Lung (tissue), 12 donors: ENCODE data around the gene KSR1. TPM values are rescaled to one million over a fixed set of nuclear protein-coding genes. Genes with fewer than 3 reads are reported as not detected.

Experiments used
- ATAC-seq: fragments of 200-7000 bp; cut with Tn5 transposase; one replicate; pipeline ENCODE4 v1.9.1; 2020; ENCODE audit warnings: moderate number of reproducible peaks; ENCODE audit not compliant: insufficient read depth, low FRiP score
- DNase-seq, 3 donors: peaks; one replicate each; pipeline ENCODE4 v3.0.0-alpha.2; 2013 to 2017
- H3K27ac ChIP-seq, 2 donors: one replicate each; pipeline ENCODE4 v1.5.1; 2013; ENCODE audit warnings: mild to moderate bottlenecking in 2 of 2, moderate library complexity in 2 of 2, control low read depth in 1 of 2, inconsistent platforms in 1 of 2, low read depth in 1 of 2, low read length in 1 of 2
- H3K27me3 ChIP-seq, 3 donors: one replicate each; pipeline ENCODE4 v1.5.1; 2013; ENCODE audit warnings: low read length in 2 of 3; ENCODE audit not compliant: control insufficient read depth in 3 of 3, insufficient read depth in 3 of 3
- H3K36me3 ChIP-seq, 4 donors: one replicate each; pipeline ENCODE4 v1.5.1; 2013; ENCODE audit warnings: low read length in 4 of 4, mild to moderate bottlenecking in 1 of 4, moderate library complexity in 1 of 4; ENCODE audit not compliant: control insufficient read depth in 4 of 4, insufficient read depth in 4 of 4
- H3K4me1 ChIP-seq, 5 donors: one replicate each; pipeline ENCODE4 v1.5.1; 2013; ENCODE audit warnings: low read length in 5 of 5, mild to moderate bottlenecking in 2 of 5, moderate library complexity in 1 of 5; ENCODE audit not compliant: control insufficient read depth in 5 of 5, insufficient read depth in 5 of 5
- H3K4me3 ChIP-seq: one replicate; pipeline ENCODE4 v1.5.1; 2013; ENCODE audit warnings: mild to moderate bottlenecking, control low read depth, moderate library complexity
- H3K9ac ChIP-seq, 2 donors: one replicate each; pipeline ENCODE4 v1.5.1; 2013; ENCODE audit warnings: low read length in 2 of 2, control low read depth in 1 of 2; ENCODE audit not compliant: insufficient read depth in 1 of 2
- H3K9me3 ChIP-seq, 4 donors: one replicate each; pipeline ENCODE4 v1.5.1; 2013; ENCODE audit warnings: low read length in 3 of 4, mild to moderate bottlenecking in 1 of 4, moderate library complexity in 1 of 4; ENCODE audit not compliant: control insufficient read depth in 4 of 4, insufficient read depth in 3 of 4
- WGBS, 2 donors: extraction: QIAGEN DNeasy Blood & Tissue Kit; methylation state at CpG; one replicate each; pipeline ENCODE4 v1.1.7; 2013; 5-methylcytosine and 5-hydroxymethylcytosine counted together
- polyA plus RNA-seq, 2 donors: library from polyadenylated mRNA; stranded (reverse); fragments of 200-250 nt; gene quantifications; one replicate each; pipeline ENCODE4 v1.2.1, GENCODE V29; 2013
- total RNA-seq, 2 donors: library from RNA; depleted of rRNA in 1 of 2; stranded (reverse); fragments of >200 nt in 1 of 2; gene quantifications; one replicate each; pipeline ENCODE4 v1.2.1, GENCODE V29; 2014 to 2021
- TF ChIP-seq, protein P1 (sequence below): IDR thresholded peaks from 2 replicates; pipeline ENCODE4 v1.5.1; 2012; ENCODE audit warnings: mild to moderate bottlenecking; ENCODE audit errors: control extremely low read depth, extremely low read depth
- donor health status: control.
- donor health status: control.
- donor health status: Bipolar disorder and iron deficiency.
- donor health status: healthy.
- donor health status: DM: yes; HTN: yes; CAD: no.

Gene KSR1
- total and polyA plus RNA-seq, 4 donors: 26.8 to 70.0 (median 42.3) TPM

DNA sequence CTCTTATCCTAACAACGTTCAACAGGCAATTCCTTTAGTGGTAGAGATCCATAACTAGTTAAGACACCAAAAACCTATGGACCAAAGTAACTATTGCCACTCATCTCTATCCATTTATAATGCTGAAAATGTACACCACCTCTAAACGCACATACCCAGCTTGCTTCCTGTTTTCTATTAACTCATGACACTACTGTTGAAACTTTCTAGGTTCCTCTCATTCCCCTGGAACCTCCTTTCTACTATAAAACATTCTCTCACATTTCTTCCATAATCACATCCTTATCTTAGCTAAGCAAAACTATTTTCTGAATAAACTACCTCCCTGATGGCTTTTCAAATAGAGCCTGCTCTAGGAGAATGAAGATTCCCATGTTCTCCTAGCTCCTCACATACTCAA lies 42.9 kb upstream of the KSR1 start:
- H3K27me3 ChIP-seq: no peaks in the 10 kb centered on the region
- H3K36me3 ChIP-seq: no peaks in the 10 kb centered on the region
- DNase-seq: no peak
- ATAC-seq: no peak
- TF ChIP-seq, protein P1, sequence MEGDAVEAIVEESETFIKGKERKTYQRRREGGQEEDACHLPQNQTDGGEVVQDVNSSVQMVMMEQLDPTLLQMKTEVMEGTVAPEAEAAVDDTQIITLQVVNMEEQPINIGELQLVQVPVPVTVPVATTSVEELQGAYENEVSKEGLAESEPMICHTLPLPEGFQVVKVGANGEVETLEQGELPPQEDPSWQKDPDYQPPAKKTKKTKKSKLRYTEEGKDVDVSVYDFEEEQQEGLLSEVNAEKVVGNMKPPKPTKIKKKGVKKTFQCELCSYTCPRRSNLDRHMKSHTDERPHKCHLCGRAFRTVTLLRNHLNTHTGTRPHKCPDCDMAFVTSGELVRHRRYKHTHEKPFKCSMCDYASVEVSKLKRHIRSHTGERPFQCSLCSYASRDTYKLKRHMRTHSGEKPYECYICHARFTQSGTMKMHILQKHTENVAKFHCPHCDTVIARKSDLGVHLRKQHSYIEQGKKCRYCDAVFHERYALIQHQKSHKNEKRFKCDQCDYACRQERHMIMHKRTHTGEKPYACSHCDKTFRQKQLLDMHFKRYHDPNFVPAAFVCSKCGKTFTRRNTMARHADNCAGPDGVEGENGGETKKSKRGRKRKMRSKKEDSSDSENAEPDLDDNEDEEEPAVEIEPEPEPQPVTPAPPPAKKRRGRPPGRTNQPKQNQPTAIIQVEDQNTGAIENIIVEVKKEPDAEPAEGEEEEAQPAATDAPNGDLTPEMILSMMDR: no peak
- peaks cover 0 to 8% (median 0%) of the 10 kb centered on the region in 5 donors for H3K4me1 ChIP-seq
- no peak overlapping the region for H3K27ac ChIP-seq
- no peak overlapping the region for H3K9ac ChIP-seq
- WGBS, 2 donors: 37 to 42% methylated on average over 2 of the region's 2 CpGs
- no peaks in the 10 kb centered on the region for H3K9me3 ChIP-seq
- H3K4me3 ChIP-seq: no peak overlapping the region

DNA sequence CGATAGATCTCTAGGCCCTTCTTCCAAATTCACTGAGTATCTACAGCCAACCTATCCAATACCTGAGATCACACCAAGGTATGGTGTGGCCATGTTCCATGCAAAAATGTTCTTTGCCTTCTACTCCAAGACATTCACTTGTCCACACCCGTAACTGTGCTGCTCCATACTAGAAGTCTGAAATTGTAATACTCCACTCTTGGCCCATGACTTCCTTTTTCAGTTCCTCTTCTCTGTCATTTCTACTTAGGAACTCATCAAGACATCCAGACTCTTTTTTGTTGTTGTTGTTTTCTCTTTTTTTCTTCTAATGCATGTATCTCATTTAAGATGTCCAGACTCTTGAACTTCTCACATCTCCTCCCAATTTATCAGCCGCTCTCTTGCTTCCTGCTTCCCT lies 42.5 kb upstream of the KSR1 start:
- no peak overlapping the region for H3K27ac ChIP-seq
- no peaks in the 10 kb centered on the region for H3K27me3 ChIP-seq
- no peaks in the 10 kb centered on the region for H3K36me3 ChIP-seq
- H3K4me1 ChIP-seq: peaks cover 0 to 3% (median 0%) of the 10 kb centered on the region in 5 donors
- H3K9me3 ChIP-seq: no peaks in the 10 kb centered on the region
- ATAC-seq (no peak), DNase-seq (no peak)
- WGBS, 2 donors: 67 to 81% methylated on average over 3 of the region's 3 CpGs
- H3K9ac ChIP-seq: no peak overlapping the region
- TF ChIP-seq, protein P1: no peak
- H3K4me3 ChIP-seq: no peak overlapping the region

DNA sequence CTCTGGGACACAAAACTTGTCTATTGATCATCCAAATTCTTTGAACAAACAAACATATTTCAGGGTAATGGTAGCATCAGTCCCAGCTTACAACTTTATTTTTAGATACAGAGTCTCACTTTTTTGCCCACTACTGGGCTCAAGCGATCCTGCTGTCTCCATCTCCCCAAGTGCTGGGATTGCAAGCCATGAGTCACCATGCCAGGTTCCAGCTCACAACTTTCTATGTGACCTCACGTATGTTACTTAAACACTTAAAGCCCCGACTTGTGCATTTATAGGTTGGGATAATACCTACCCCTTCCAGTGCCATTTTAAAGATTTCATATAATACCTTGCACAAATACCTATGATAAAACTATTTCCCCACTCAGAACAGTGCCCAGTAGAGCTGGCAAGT lies 42.0 kb upstream of the KSR1 start:
- Histone ChIP-seq H3K4me3 (no peak overlapping the region), H3K9me3 (no peaks in the 10 kb centered on the region), H3K4me1 (no peaks in the 10 kb centered on the region), H3K27me3 (no peaks in the 10 kb centered on the region), H3K36me3 (no peaks in the 10 kb centered on the region), H3K9ac (no peak overlapping the region), H3K27ac (no peak overlapping the region)
- TF ChIP-seq, protein P1: no peak
- WGBS, 2 donors: 75 to 80% methylated on average over 3 of the region's 3 CpGs
- ATAC-seq (no peak), DNase-seq (no peak)

DNA sequence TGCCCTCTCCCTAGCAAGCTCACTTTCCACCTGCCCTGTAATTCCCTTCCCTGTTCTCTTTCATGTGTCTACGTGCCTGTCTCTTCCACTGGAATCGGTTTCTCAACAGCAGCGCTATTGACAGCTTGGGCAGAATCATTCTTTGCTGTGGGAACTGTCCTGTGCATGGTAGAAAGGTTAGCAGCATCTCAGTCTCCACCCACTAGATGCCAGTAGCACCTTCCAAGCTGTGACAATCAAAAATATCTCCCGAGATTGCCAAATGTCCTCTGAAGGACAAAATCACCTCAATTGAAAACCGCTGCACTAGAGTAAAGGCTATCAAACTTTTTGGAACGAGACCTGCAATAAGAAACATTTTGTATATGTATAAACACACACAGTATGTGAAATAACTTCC lies 41.6 kb upstream of the KSR1 start:
- ATAC-seq (no peak), DNase-seq (no peak)
- WGBS, 2 donors: 81 to 89% methylated on average over 6 of the region's 6 CpGs
- no peaks in the 10 kb centered on the region for H3K9me3 ChIP-seq
- no peaks in the 10 kb centered on the region for H3K27me3 ChIP-seq
- H3K4me1 ChIP-seq: no peaks in the 10 kb centered on the region
- no peak overlapping the region for H3K27ac ChIP-seq
- H3K4me3 ChIP-seq: no peak overlapping the region
- TF ChIP-seq, protein P1: no peak
- H3K36me3 ChIP-seq: no peaks in the 10 kb centered on the region
- H3K9ac ChIP-seq: no peak overlapping the region
